ENCODE measurements around the gene NAA10. TPM values are rescaled to one million over a fixed set of nuclear protein-coding genes. Genes with fewer than 3 reads are reported as not detected.

The NAA10 gene
- total and polyA plus RNA-seq, 10 donors: 56.4 to 174 (median 87.8) TPM

DNA sequence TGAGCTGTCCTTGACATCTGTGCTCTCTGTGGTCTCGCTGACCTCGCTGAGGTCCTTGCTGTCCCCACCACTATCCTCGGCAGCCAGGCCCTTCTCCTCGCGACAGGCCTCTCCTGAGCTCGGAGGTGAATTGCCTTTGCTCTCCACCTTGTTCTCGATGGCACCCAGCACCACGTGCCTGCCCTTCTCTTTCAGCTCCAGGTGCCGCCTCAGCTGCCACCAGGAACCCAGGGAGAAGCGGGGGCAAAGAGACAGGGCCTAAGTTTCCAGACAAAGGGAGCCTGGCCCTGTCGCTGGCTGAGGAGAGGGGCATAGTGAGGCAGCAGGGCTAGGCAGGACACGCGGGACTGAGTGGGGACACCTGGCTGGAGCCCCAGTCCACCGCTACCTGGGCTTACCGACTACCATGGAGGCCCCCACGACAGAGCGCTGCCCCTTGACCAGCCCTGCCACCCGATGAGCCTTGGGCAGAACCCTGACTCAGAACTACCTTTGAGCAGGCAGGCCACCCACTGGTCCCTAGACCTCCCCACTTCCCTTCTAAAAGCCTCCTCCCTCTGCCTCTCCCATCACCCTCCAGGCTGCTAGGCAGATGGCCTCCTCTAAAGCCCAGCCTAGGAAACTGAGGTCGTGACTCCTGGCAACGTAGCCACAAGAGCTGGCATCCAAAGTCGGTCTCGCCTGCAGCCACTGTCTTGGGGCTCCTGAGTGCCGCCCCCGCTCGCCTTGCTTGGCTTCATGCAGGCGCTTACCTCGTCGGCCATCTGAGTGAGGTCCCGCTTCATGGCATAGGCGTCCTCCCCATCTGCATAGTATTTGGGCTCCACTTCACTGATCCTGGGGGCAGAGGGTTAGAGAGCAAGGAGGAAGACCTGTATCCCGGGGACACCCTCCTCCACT is 4.6 kb downstream of the NAA10 start:
- Histone ChIP-seq H3K4me3 (no peak overlapping the region), H3K9me3 (no peaks in the 10 kb centered on the region), H3K4me1 (peaks cover 16 to 78% (median 59%) of the 10 kb centered on the region in 6 donors), H3K27ac (peak overlapping the region in 7 of 8 donors; percentile 13 to 99 (median 96)), H3K36me3 (peaks cover 0 to 44% (median 11%) of the 10 kb centered on the region in 6 donors), H3K27me3 (replicated peaks in 1 of 7) (peaks cover 0 to 9% (median 0%) of the 10 kb centered on the region in 7 donors)
- no peak for TF ChIP-seq POLR2A (IDR thresholded peaks at IDR 0.05)
- peak in 1 of 3 donors; percentile 24 for TF ChIP-seq POLR2AphosphoS5 (IDR thresholded peaks at IDR 0.05)
- TF ChIP-seq, protein P1, sequence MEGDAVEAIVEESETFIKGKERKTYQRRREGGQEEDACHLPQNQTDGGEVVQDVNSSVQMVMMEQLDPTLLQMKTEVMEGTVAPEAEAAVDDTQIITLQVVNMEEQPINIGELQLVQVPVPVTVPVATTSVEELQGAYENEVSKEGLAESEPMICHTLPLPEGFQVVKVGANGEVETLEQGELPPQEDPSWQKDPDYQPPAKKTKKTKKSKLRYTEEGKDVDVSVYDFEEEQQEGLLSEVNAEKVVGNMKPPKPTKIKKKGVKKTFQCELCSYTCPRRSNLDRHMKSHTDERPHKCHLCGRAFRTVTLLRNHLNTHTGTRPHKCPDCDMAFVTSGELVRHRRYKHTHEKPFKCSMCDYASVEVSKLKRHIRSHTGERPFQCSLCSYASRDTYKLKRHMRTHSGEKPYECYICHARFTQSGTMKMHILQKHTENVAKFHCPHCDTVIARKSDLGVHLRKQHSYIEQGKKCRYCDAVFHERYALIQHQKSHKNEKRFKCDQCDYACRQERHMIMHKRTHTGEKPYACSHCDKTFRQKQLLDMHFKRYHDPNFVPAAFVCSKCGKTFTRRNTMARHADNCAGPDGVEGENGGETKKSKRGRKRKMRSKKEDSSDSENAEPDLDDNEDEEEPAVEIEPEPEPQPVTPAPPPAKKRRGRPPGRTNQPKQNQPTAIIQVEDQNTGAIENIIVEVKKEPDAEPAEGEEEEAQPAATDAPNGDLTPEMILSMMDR (IDR thresholded peaks at IDR 0.05 in 8 of 11, conservative IDR thresholded peaks at IDR 0.05 in 3 of 11): no peak
- intact Hi-C loops (cut with DNase I; ENCODE audit: low total_unique reads): no loop called here
- 79 to 88% (median 81%) methylated on average over 6 to 31 of the region's 31 CpGs for WGBS, 5 donors
- DNase-seq: peak; percentile 80

DNA sequence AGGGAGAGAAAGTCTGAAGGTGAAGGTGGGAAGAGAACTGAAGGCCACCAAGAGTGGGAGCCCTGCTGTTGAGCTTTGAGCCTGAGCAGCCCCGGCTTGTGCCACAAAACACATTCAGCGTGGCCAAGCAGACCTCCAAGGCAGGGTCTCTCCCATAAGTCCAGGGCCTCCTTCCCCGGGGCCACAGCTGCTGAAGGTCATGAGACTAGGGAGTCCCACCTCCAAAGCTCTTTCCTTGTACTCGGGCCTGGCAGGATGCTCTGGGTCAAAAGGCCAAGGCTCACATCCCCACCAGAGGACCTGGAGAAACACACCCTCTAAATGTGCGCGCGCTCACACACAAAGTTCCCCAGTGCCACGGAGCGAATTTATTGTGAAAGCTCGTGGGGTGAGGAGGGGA is 5.3 kb downstream of the NAA10 start:
- peaks cover 18 to 84% (median 64%) of the 10 kb centered on the region in 6 donors for H3K4me1 ChIP-seq
- DNase-seq: peak; percentile 78
- peak overlapping the region in 1 of 8 donors; percentile 71 for H3K4me3 ChIP-seq
- no peaks in the 10 kb centered on the region for H3K9me3 ChIP-seq
- peaks cover 0 to 9% (median 0%) of the 10 kb centered on the region in 7 donors for H3K27me3 ChIP-seq (replicated peaks in 1 of 7)
- TF ChIP-seq, protein P1 (IDR thresholded peaks at IDR 0.05 in 8 of 11, conservative IDR thresholded peaks at IDR 0.05 in 3 of 11): no peak
- TF ChIP-seq POLR2A (IDR thresholded peaks at IDR 0.05) (no peak), POLR2AphosphoS5 (IDR thresholded peaks at IDR 0.05) (no peak)
- intact Hi-C loops (cut with DNase I; ENCODE audit: low total_unique reads): no loop called here
- H3K27ac ChIP-seq: peak overlapping the region in 6 of 8 donors; percentile 70 to 99 (median 97)
- 61 to 100% (median 70%) methylated on average over 2 to 10 of the region's 10 CpGs for WGBS, 5 donors
- H3K36me3 ChIP-seq: peaks cover 0 to 44% (median 11%) of the 10 kb centered on the region in 6 donors

DNA sequence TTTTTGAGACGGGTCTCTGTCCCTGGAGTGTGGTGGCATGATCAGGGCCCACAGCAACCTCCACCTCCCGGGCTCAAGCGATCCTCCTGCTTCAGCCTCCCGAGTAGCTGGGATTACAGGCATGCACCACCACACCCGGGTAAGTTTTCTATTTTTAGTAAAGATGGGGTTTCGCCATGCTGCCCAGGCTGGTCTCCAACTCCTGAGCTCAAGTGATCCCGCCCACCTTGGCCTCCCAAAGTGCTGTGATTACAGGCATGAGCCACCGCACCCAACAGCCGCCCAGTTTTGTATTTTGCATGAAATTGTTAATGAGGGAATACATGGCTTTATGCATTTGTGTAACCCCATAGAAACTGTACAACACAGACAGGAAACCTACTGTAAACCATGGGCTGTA is 6.0 kb downstream of the NAA10 start:
- intact Hi-C loops (cut with DNase I; ENCODE audit: low total_unique reads): no loop called here

More for the DNA sequence above, 6.0 kb downstream of the NAA10 start:
- H3K36me3 ChIP-seq: peaks cover 0 to 44% (median 11%) of the 10 kb centered on the region in 6 donors
- peak overlapping the region; percentile 51 to 99 (median 95) for H3K27ac ChIP-seq
- peak overlapping the region in 6 of 8 donors; percentile 5 to 71 (median 38) for H3K4me3 ChIP-seq
- peak; percentile 72 for DNase-seq
- no peaks in the 10 kb centered on the region for H3K9me3 ChIP-seq
- 23 to 57% (median 44%) methylated on average over 9 of the region's 9 CpGs for WGBS, 5 donors
- TF ChIP-seq POLR2A (IDR thresholded peaks at IDR 0.05) (no peak), POLR2AphosphoS5 (IDR thresholded peaks at IDR 0.05) (no peak)
- TF ChIP-seq, protein P1 (IDR thresholded peaks at IDR 0.05 in 8 of 11, conservative IDR thresholded peaks at IDR 0.05 in 3 of 11): no peak
- peaks cover 18 to 85% (median 66%) of the 10 kb centered on the region in 6 donors for H3K4me1 ChIP-seq
- peaks cover 0 to 2% (median 0%) of the 10 kb centered on the region in 7 donors for H3K27me3 ChIP-seq (replicated peaks in 1 of 7)

Measured in spleen (tissue), 11 donors.